Measurements from ENCODE around the gene SCFD2. TPM values are rescaled to one million over a fixed set of nuclear protein-coding genes. Genes with fewer than 3 reads are reported as not detected.

The SCFD2 gene
- total RNA-seq, 1 donor from 2014 or later: 16.5 TPM

GRCh38 chr4:52979821-52980590, 385.9 kb downstream of the SCFD2 start:
- ATAC-seq: no peak

GRCh38 chr4:52979020-52979419, 386.8 kb downstream of the SCFD2 start:
- no peak for ATAC-seq

GRCh38 chr4:52977252-52977651, 388.6 kb downstream of the SCFD2 start:
- ATAC-seq: no peak

GRCh38 chr4:52976523-52977230, 389.2 kb downstream of the SCFD2 start:
- no peak for ATAC-seq

- no peak for ATAC-seq
These were observed 397.2 kb downstream of the SCFD2 start for GRCh38 chr4:52968691-52969090.

GRCh38 chr4:52968241-52968640, 397.6 kb downstream of the SCFD2 start:
- peak; percentile 62 for ATAC-seq

- no peak for ATAC-seq
These were observed 399.1 kb downstream of the SCFD2 start for GRCh38 chr4:52966781-52967180.

GRCh38 chr4:52966172-52966571, 399.7 kb downstream of the SCFD2 start:
- no peak for ATAC-seq

GRCh38 chr4:52964561-52965101, 401.2 kb downstream of the SCFD2 start:
- ATAC-seq: no peak

- ATAC-seq: no peak
These were observed 401.9 kb downstream of the SCFD2 start for GRCh38 chr4:52964011-52964410.

GRCh38 chr4:52962721-52963120, 403.1 kb downstream of the SCFD2 start:
- no peak for ATAC-seq

- ATAC-seq: no peak
These were observed 404.0 kb downstream of the SCFD2 start for GRCh38 chr4:52961666-52962412.

- no peak for ATAC-seq
These were observed 406.3 kb downstream of the SCFD2 start for GRCh38 chr4:52959541-52959940.

GRCh38 chr4:52957835-52958631, 407.8 kb downstream of the SCFD2 start:
- no peak for ATAC-seq

GRCh38 chr4:52957220-52957686, 408.6 kb downstream of the SCFD2 start:
- no peak for ATAC-seq

- ATAC-seq: no peak
These were observed 409.2 kb downstream of the SCFD2 start for GRCh38 chr4:52956691-52957090.

- ATAC-seq: no peak
These were observed 411.2 kb downstream of the SCFD2 start for GRCh38 chr4:52954560-52955170.

GRCh38 chr4:52952540-52952939, 413.3 kb downstream of the SCFD2 start:
- ATAC-seq: no peak

GRCh38 chr4:52951016-52951415, 414.8 kb downstream of the SCFD2 start:
- no peak for ATAC-seq

- no peak for ATAC-seq
These were observed 415.6 kb downstream of the SCFD2 start for GRCh38 chr4:52950226-52950625.

- ATAC-seq: no peak
These were observed 416.5 kb downstream of the SCFD2 start for GRCh38 chr4:52949336-52949735.

GRCh38 chr4:52948057-52948423, 417.8 kb downstream of the SCFD2 start:
- no peak for ATAC-seq
